BLaER1 treated with 17β-estradiol and CSF1 and Interleukin-3, amounts not matched to agents 10 nM and 100 nM (cell line): ENCODE data around the gene EML5.
"Not testable (repeated sequence)": the region's sequence is repeated elsewhere in the genome, so short reads cannot be mapped to it uniquely, and the experiment has no call there.

ENCODE experiments used
- H3K27ac ChIP-seq, 11 experiments: shearing (Covaris generic); formaldehyde crosslinking; 2 replicates each; pipeline ENCODE4 v1.8.1; 2022
- H3K27me3 ChIP-seq, 11 experiments: shearing (Covaris generic); formaldehyde crosslinking; 2 replicates each; pipeline ENCODE4 v1.8.1; 2022
- H3K36me3 ChIP-seq, 11 experiments: shearing (Covaris generic); formaldehyde crosslinking; 2 replicates each; pipeline ENCODE4 v1.8.1; 2022
- H3K4me1 ChIP-seq, 10 experiments: shearing (Covaris generic); formaldehyde crosslinking; 2 replicates each; pipeline ENCODE4 v1.8.1; 2022
- H3K4me2 ChIP-seq, 11 experiments: shearing (Covaris generic); formaldehyde crosslinking; 2 replicates each; pipeline ENCODE4 v1.8.1; 2022
- H3K4me3 ChIP-seq, 10 experiments: shearing (Covaris generic); formaldehyde crosslinking; 2 replicates each; pipeline ENCODE4 v1.8.1; 2022
- H3K9ac ChIP-seq, 11 experiments: shearing (Covaris generic); formaldehyde crosslinking; 2 replicates each; pipeline ENCODE4 v1.8.1; 2022
- H3K9me3 ChIP-seq, 11 experiments: shearing (Covaris generic); formaldehyde crosslinking; replicated peaks in 1 of 11; 2 replicates each; pipeline ENCODE4 v1.8.1; 2022
- H4K20me1 ChIP-seq, 11 experiments: shearing (Covaris generic); formaldehyde crosslinking; 2 replicates each; pipeline ENCODE4 v1.8.1; 2022
- Cebpa-rat ChIP-seq, 11 experiments: shearing (Covaris generic); IDR thresholded peaks; 2 replicates each; pipeline ENCODE4 v1.8.1; 2022

Gene EML5

GRCh38 chr14:88829685-88830302 is 37.0 kb upstream of the EML5 start:
- Histone ChIP-seq H3K9me3 (peaks cover 0 to 8% (median 5%) of the 10 kb centered on the region in 11 experiments; a peak in 4 of 22 replicates), H3K27ac (peak overlapping the region in 1 of 11 experiments; percentile 4; a peak in 1 of 22 replicates), H3K36me3 (peaks cover 0 to 4% (median 0%) of the 10 kb centered on the region in 11 experiments; a peak in 1 of 22 replicates), H3K4me2 (peak overlapping the region in 4 of 11 experiments; percentile 19 to 65 (median 56); a peak in 7 of 22 replicates), H3K4me3 (no peak overlapping the region), H3K27me3 (no peaks in the 10 kb centered on the region), H4K20me1 (no peaks in the 10 kb centered on the region), H3K9ac (no peak overlapping the region), H3K4me1 (peaks cover 6 to 28% (median 15%) of the 10 kb centered on the region in 10 experiments; a peak in 19 of 20 replicates)
- TF ChIP-seq Cebpa-rat (IDR thresholded peaks at IDR 0.05): no peak

- no peak overlapping the region for H3K27ac ChIP-seq
- H3K36me3 ChIP-seq: peaks cover 0 to 4% (median 0%) of the 10 kb centered on the region in 11 experiments; a peak in 1 of 22 replicates
- H4K20me1 ChIP-seq: no peaks in the 10 kb centered on the region
- no peak for TF ChIP-seq Cebpa-rat (IDR thresholded peaks at IDR 0.05)
- H3K9me3 ChIP-seq: peaks cover 0 to 8% (median 5%) of the 10 kb centered on the region in 11 experiments; a peak in 4 of 22 replicates
- peaks cover 8 to 28% (median 16%) of the 10 kb centered on the region in 10 experiments; a peak in 19 of 20 replicates for H3K4me1 ChIP-seq
- H3K27me3 ChIP-seq: no peaks in the 10 kb centered on the region
- H3K4me2 ChIP-seq: peak overlapping the region in 4 of 11 experiments; percentile 19 to 65 (median 56); a peak in 6 of 22 replicates
- H3K9ac ChIP-seq: no peak overlapping the region
- no peak overlapping the region for H3K4me3 ChIP-seq
Observed at GRCh38 chr14:88829188-88829587, 36.4 kb upstream of the EML5 start.

GRCh38 chr14:88825503-88825902 is 32.8 kb upstream of the EML5 start:
- Histone ChIP-seq H3K36me3 (no peaks in the 10 kb centered on the region), H3K4me2 (peak overlapping the region; percentile 85 to 96 (median 92)), H3K4me1 (peaks cover 9 to 32% (median 19%) of the 10 kb centered on the region in 10 experiments; a peak in 19 of 20 replicates), H3K27me3 (no peaks in the 10 kb centered on the region), H3K27ac (no peak overlapping the region), H4K20me1 (no peaks in the 10 kb centered on the region), H3K9ac (peak overlapping the region in 1 of 11 experiments; percentile 85; a peak in 3 of 22 replicates), H3K9me3 (no peaks in the 10 kb centered on the region), H3K4me3 (peak overlapping the region in 5 of 10 experiments; percentile 61 to 78 (median 73); a peak in 6 of 20 replicates)
- TF ChIP-seq Cebpa-rat (IDR thresholded peaks at IDR 0.05): no peak

- peak overlapping the region; percentile 83 to 96 (median 88); a peak in 19 of 22 replicates for H3K27ac ChIP-seq
- H3K36me3 ChIP-seq: no peaks in the 10 kb centered on the region
- H3K27me3 ChIP-seq: no peaks in the 10 kb centered on the region
- H3K4me1 ChIP-seq: peaks cover 9 to 28% (median 17%) of the 10 kb centered on the region in 10 experiments; a peak in 19 of 20 replicates
- TF ChIP-seq Cebpa-rat (IDR thresholded peaks at IDR 0.05): no peak
- peak overlapping the region; percentile 85 to 96 (median 92) for H3K4me2 ChIP-seq
- H3K4me3 ChIP-seq: peak overlapping the region; percentile 61 to 83 (median 73)
- H4K20me1 ChIP-seq: no peaks in the 10 kb centered on the region
- peak overlapping the region; percentile 76 to 91 (median 85) for H3K9ac ChIP-seq
- no peaks in the 10 kb centered on the region for H3K9me3 ChIP-seq
Observed at GRCh38 chr14:88825078-88825458, 32.3 kb upstream of the EML5 start.

GRCh38 chr14:88824314-88825077 is 31.7 kb upstream of the EML5 start, which contains the start of gene TTC8:
Gene TTC8 (plus strand): TSS chr14:88824651. CDS start chr14:88824708, 57 bp downstream.
- no peaks in the 10 kb centered on the region for H4K20me1 ChIP-seq
- H3K9me3 ChIP-seq: no peaks in the 10 kb centered on the region
- H3K4me2 ChIP-seq: peak within 1 kb of the TSS; percentile 85 to 96 (median 92)
- H3K4me3 ChIP-seq: peak within 1 kb of the TSS; percentile 61 to 83 (median 73)
- no peaks in the 10 kb centered on the region for H3K27me3 ChIP-seq
- H3K4me1 ChIP-seq: peaks cover 6 to 22% (median 14%) of the 10 kb centered on the region in 10 experiments; a peak in 18 of 20 replicates
- no peak for TF ChIP-seq Cebpa-rat (IDR thresholded peaks at IDR 0.05)
- peak within 1 kb of the TSS; percentile 76 to 91 (median 85) for H3K9ac ChIP-seq
- H3K27ac ChIP-seq: peak within 1 kb of the TSS; percentile 83 to 96 (median 88)
- no peaks in the 10 kb centered on the region for H3K36me3 ChIP-seq

GRCh38 chr14:88823968-88824313 is 31.2 kb upstream of the EML5 start:
- no peak for TF ChIP-seq Cebpa-rat (IDR thresholded peaks at IDR 0.05)
- peaks cover 6 to 17% (median 12%) of the 10 kb centered on the region in 10 experiments; a peak in 17 of 20 replicates for H3K4me1 ChIP-seq
- H3K9me3 ChIP-seq: no peaks in the 10 kb centered on the region
- H3K27me3 ChIP-seq: no peaks in the 10 kb centered on the region
- no peaks in the 10 kb centered on the region for H3K36me3 ChIP-seq
- peak overlapping the region; percentile 83 to 96 (median 88) for H3K27ac ChIP-seq
- peak overlapping the region; percentile 61 to 83 (median 73) for H3K4me3 ChIP-seq
- peak overlapping the region; percentile 84 to 96 (median 91) for H3K4me2 ChIP-seq
- H3K9ac ChIP-seq: peak overlapping the region; percentile 76 to 91 (median 85)
- H4K20me1 ChIP-seq: no peaks in the 10 kb centered on the region

- no peak overlapping the region for H3K9ac ChIP-seq
- no peak overlapping the region for H3K27ac ChIP-seq
- no peaks in the 10 kb centered on the region for H3K27me3 ChIP-seq
- no peaks in the 10 kb centered on the region for H4K20me1 ChIP-seq
- H3K36me3 ChIP-seq: no peaks in the 10 kb centered on the region
- TF ChIP-seq Cebpa-rat (IDR thresholded peaks at IDR 0.05): no peak
- H3K9me3 ChIP-seq: no peaks in the 10 kb centered on the region
- H3K4me3 ChIP-seq: no peak overlapping the region
- H3K4me2 ChIP-seq: no peak overlapping the region
- H3K4me1 ChIP-seq: peaks cover 6 to 15% (median 12%) of the 10 kb centered on the region in 10 experiments; a peak in 17 of 20 replicates
Observed at GRCh38 chr14:88821888-88822287, 29.1 kb upstream of the EML5 start.

- peaks cover 6 to 15% (median 12%) of the 10 kb centered on the region in 10 experiments; a peak in 17 of 20 replicates for H3K4me1 ChIP-seq
- no peak for TF ChIP-seq Cebpa-rat (IDR thresholded peaks at IDR 0.05)
- H3K27ac ChIP-seq: no peak overlapping the region
- H3K27me3 ChIP-seq: no peaks in the 10 kb centered on the region
- H3K9me3 ChIP-seq: no peaks in the 10 kb centered on the region
- H3K36me3 ChIP-seq: no peaks in the 10 kb centered on the region
- H3K9ac ChIP-seq: no peak overlapping the region
- no peak overlapping the region for H3K4me3 ChIP-seq
- no peak overlapping the region for H3K4me2 ChIP-seq
- H4K20me1 ChIP-seq: no peaks in the 10 kb centered on the region
Observed at GRCh38 chr14:88821378-88821777, 28.6 kb upstream of the EML5 start.

GRCh38 chr14:88819674-88820073 is 26.9 kb upstream of the EML5 start:
- H4K20me1 ChIP-seq, H3K9ac ChIP-seq, H3K4me2 ChIP-seq, H3K27me3 ChIP-seq, H3K27ac ChIP-seq, H3K4me1 ChIP-seq, H3K36me3 ChIP-seq, H3K4me3 ChIP-seq, H3K9me3 ChIP-seq: not testable (repeated sequence)
